Activated T-cell treated with anti-CD3 and anti-CD28 coated beads, Interleukin-2, amount 50 U/mL, for 1 hour (primary cell): ENCODE measurements around the gene RIC8B.
"Not testable (repeated sequence)": the region's sequence is repeated elsewhere in the genome, so short reads cannot be mapped to it uniquely, and the experiment has no call there.

Source experiments
- DNase-seq: peaks from one replicate; pipeline ENCODE4 v3.0.0-alpha.2; 2020

RIC8B gene

GRCh38 chr12:106774005-106774807, at the start of gene RIC8B:
TSS of gene RIC8B (plus strand) at chr12:106774682. CDS start at chr12:106774746, 64 bp downstream.
- peak; percentile 83 for DNase-seq

- no peak for DNase-seq
These were observed 49.5 kb upstream of the RIC8B start for GRCh38 chr12:106724934-106725333.

- DNase-seq = not testable (repeated sequence)
These were observed 47.8 kb upstream of the RIC8B start for GRCh38 chr12:106726603-106727202.

- no peak for DNase-seq
These were observed 44.9 kb upstream of the RIC8B start for GRCh38 chr12:106729611-106730010.

- no peak for DNase-seq
These were observed 41.6 kb upstream of the RIC8B start for GRCh38 chr12:106732890-106733289.

GRCh38 chr12:106733660-106734059, 40.8 kb upstream of the RIC8B start:
- no peak for DNase-seq

GRCh38 chr12:106736051-106736957, 38.2 kb upstream of the RIC8B start:
- no peak for DNase-seq

GRCh38 chr12:106739318-106739717, 35.2 kb upstream of the RIC8B start:
- DNase-seq = no peak

- DNase-seq = no peak
These were observed 34.5 kb upstream of the RIC8B start for GRCh38 chr12:106739815-106740530.

- no peak for DNase-seq
These were observed 33.7 kb upstream of the RIC8B start for GRCh38 chr12:106740818-106741217.

GRCh38 chr12:106741247-106741646, 33.2 kb upstream of the RIC8B start:
- DNase-seq = no peak

- DNase-seq = no peak
These were observed 31.1 kb upstream of the RIC8B start for GRCh38 chr12:106743270-106743988.

GRCh38 chr12:106744600-106744999, 29.9 kb upstream of the RIC8B start:
- no peak for DNase-seq

GRCh38 chr12:106745181-106745745, 29.2 kb upstream of the RIC8B start:
- no peak for DNase-seq

GRCh38 chr12:106747973-106748436, 26.5 kb upstream of the RIC8B start:
- DNase-seq = peak; percentile 38

GRCh38 chr12:106750524-106750923, 24.0 kb upstream of the RIC8B start:
- no peak for DNase-seq

- DNase-seq = peak; percentile 53
These were observed 21.0 kb upstream of the RIC8B start for GRCh38 chr12:106753526-106753925.

GRCh38 chr12:106754331-106754730, 20.2 kb upstream of the RIC8B start:
- DNase-seq = no peak

- no peak for DNase-seq
These were observed 16.7 kb upstream of the RIC8B start for GRCh38 chr12:106757623-106758348.

- DNase-seq = no peak
These were observed 16.0 kb upstream of the RIC8B start for GRCh38 chr12:106758349-106759110.
